HG03025 (cell line): ENCODE measurements around the gene FUT1.
"Not testable (repeated sequence)": the region's sequence is repeated elsewhere in the genome, so short reads cannot be mapped to it uniquely, and the experiment has no call there.

Experiments
- ATAC-seq: cut with Tn5 transposase; IDR thresholded peaks from one replicate; pipeline ENCODE4 v1.9.1; 2021; ENCODE audit warnings: mild to moderate bottlenecking, moderate library complexity; ENCODE audit not compliant: unreplicated experiment, low FRiP score

Gene FUT1

DNA sequence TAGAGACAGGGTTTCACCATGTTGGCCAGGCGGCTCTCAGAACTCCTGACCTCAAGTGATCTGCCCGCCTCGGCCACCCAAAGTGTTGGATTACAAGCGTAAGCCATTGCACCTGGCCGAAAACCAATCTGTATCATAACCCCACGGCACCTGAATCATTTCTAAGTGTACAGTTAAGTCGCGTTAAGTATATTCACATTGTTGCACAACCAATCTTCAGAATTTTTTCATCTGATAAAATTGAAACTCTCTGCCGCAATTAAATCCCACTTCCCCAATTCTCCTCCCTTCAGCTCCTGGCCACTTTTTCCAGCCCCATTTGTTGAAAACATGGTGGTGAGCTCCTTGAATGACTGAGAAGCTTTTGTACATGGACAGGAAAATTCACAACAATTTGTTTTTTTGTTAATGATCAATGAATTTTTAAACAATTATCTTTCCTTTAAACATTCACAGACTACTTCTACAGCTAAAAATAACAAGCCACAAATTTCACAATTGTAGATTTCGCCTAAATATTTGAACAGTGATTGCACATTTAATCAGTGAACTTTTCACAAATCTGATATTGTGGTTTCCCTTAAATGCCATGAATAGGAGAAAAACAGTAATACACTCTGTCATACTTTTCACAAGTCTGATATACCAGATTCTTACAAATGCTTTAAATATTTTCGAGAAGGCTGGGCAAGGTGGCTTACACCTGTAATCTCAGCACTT lies 16.7 kb upstream of the FUT1 start:
- no peak for ATAC-seq

DNA sequence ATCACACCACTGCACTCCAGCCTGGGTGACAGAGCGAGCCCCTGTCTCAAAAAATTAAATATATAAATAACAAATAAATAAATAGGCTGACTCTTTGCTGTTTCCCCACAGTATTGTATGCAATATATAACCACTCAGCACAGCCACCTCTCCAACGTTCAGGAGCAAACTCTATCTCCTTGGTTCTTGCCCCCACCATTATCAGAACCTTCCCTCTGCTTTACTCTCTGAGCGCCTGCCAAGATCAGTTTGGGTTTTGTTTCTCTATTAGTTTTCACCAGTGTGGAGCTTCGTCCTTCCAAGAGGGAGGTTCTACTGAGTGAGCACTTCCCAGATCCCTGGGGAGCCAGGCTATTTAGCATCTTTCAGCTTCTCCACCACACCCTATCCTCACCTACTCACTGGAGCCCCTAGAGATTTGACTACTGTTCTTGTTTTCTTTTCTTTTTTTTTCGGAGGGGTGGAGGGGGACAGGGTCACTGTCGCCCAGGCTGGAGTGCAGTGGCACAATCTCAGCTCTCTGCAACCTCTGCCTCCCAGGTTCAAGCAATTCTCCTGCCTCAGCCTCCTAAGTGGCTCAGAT lies 15.8 kb upstream of the FUT1 start:
- not testable (repeated sequence) for ATAC-seq

DNA sequence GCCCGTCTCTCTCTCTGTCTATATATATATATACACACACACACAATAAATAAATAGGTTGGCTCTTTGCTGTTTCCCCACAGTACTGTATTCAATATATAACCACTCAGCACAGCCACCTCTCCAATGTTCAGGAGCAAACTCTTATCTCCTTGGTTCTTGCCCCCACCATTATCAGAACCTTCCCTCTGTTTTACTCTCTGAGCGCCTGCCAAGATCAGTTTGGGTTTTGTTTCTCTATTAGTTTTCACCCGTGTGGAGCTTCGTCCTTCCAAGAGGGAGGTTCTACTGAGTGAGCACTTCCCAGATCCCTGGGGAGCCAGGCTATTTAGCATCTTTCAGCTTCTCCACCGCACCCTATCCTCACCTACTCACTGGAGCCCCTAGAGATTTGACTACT lies 13.4 kb upstream of the FUT1 start:
- ATAC-seq = not testable (repeated sequence)

DNA sequence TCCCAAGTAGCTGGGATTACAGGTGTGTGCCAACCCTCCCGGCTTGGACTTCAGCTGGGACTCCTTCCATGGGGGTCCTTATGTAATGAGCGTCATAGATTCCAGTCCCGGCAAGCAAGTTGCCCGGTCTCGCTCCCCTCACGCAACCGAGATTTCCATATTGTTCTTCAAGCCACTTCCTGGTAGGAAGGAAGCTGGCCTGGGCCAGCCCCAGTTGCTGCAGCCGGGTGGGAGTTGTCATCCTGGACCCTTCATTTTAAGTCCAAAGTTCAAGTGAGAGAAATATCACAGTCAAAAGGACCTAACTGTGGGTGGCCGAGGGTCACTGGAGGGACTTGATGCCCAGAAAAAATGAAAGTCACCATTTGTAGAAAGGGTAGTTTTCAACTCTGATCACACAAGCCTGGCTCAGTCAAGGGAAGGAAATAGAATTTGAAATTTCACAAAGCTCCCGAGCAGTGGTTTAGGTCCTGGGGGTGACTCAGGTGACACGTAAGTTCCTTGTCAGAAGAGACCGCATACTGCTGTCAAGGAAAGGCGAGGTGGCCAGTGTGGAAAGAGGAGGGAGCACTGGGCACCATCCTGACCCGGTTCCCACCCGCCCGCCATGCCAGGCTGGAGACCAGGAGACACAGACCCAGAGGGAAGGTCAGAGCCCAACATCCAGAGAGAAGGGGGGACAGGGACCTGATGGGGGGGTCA lies 8.2 kb upstream of the FUT1 start:
- ATAC-seq = no peak

DNA sequence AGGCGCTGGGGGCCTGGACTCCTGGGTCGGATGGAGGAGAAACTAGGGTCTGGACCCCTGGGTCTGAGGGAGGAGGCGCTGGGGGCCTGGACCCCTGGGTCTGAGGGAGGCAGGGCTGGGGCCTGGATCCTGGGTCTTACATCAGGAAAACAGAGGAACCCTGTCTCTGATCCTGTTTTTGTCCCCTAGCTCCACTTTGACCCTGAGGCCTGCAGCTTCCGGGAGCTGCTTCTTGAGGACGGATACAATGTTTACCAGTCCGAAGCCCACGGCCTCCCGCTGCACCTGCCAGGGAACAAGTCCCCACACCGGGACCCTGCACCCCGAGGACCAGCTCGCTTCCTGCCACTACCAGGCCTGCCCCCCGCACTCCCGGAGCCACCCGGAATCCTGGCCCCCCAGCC lies 5.3 kb upstream of the FUT1 start:
- no peak for ATAC-seq

DNA sequence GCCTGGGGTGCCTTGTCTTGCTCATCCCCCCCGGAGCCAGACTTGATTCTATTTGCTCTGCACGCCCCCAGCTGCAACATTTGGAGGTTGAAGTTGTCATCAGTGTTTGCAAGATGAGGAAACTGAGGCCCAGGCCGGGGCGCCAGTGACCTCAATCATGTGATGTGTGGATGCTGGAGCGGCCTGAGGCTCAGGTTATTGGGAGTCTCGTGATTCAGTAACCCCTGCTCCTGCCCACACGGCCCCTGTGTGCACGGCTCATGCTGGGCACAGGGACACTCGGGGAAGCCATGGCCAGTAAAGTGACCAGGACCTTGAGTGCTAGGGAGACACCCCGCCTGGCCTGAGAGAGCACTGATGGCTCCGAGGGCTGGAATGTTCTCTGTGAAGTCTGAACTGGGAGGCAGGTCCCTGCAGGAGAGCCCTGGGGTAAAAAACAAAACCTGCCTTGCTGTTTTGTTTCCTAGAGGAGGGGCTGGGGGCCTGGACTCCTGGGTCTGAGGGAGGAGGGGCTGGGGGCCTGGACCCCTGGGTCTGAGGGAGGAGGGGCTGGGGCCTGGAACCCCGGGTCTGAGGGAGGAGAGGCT lies 4.7 kb upstream of the FUT1 start:
- ATAC-seq = no peak

DNA sequence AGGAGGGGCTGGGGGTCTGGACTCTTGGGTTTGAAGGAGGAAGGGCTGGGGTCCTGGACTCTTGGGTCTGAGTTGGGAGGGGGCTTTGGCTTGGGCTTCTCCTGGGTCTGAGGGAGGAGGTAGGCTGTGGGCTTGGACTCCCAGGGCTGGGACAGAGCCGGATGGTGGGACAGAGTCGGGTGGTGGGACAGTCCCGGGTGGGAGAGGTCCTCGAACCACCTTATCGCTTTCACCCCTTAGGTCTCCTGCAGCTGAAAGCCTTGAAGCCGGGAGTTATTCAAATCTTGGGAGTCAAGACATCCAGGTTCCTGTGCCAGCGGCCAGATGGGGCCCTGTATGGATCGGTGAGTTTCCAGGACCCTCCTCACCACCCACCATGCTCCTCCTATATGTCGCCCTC lies 4.2 kb upstream of the FUT1 start:
- no peak for ATAC-seq

DNA sequence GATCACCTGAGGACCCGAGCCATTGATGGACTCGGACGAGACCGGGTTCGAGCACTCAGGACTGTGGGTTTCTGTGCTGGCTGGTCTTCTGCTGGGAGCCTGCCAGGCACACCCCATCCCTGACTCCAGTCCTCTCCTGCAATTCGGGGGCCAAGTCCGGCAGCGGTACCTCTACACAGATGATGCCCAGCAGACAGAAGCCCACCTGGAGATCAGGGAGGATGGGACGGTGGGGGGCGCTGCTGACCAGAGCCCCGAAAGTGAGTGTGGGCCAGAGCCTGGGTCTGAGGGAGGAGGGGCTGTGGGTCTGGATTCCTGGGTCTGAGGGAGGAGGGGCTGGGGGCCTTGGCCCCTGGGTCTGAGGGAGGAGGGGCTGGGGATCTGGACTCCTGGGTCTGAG lies 3.8 kb upstream of the FUT1 start:
- no peak for ATAC-seq

DNA sequence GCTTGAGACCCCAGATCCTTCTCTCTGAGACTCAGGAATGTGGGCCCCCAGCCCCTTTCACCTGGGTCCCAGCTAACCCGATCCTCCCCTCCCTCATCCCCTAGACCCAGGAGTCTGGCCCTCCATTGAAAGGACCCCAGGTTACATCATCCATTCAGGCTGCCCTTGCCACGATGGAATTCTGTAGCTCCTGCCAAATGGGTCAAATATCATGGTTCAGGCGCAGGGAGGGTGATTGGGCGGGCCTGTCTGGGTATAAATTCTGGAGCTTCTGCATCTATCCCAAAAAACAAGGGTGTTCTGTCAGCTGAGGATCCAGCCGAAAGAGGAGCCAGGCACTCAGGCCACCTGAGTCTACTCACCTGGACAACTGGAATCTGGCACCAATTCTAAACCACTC lies 3.3 kb upstream of the FUT1 start:
- no peak for ATAC-seq

DNA sequence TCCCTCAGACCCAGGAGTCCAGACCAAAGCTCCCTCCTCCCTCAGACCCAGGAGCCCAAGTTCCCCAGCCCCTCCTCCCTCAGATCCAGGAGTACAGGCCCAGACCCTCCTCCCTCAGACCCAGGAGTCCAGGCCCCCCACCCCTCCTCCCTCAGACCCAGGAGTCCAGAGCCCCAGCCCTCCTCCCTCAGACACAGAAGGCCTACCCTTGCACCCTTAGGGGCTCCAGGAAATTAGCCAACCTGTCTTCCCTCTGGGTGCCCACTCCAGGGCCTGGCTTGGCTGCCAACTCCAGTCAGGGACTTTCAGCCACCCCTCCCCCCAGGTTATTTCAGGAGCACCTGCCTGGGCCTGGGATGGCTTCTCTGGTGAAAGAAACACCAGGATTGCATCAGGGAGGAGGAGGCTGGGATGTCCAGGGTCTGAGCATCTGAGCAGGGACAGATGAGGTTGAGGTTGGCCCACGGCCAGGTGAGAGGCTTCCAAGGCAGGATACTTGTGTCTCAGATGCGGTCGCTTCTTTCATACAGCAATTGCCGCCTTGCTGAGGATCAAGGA lies 2.7 kb upstream of the FUT1 start, which contains the start of gene FGF21:
Gene FGF21, plus strand, starts transcription at position 441 of the 558 bp plus-strand sequence. CDS start 713 bp downstream, outside the sequence.
- ATAC-seq = no peak

DNA sequence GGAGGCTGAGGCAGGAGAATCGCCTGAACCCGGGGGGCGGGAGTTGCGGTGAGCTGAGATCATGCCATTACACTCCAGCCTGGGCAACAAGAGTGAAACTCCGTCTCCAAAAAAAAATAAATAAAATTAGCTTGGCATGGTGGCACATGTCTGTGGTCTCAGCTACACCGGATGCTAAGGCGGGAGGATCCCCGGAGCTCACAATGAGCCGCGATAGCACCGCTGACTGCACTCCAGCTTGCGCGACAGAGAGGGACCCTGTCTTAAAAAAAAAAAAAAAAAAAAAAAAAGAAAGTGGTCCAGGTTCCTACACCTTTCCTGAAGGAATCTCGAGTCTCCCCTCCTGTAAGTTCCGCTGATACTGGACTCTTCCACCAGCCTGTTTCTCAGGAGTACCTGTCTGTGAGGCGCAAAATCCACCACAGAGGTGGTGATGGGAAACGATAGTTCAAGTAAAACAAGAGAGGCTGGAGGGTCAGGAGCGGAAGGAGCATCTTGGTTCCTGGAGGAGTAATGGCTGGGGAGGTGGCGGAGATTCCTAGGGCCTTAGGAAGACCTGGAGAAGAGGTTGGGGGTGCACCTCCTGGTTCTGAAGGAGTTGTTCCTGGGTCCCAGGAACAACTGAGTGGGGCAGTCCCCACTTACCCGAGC lies 471 bp downstream of the FUT1 start:
- ATAC-seq = no peak

DNA sequence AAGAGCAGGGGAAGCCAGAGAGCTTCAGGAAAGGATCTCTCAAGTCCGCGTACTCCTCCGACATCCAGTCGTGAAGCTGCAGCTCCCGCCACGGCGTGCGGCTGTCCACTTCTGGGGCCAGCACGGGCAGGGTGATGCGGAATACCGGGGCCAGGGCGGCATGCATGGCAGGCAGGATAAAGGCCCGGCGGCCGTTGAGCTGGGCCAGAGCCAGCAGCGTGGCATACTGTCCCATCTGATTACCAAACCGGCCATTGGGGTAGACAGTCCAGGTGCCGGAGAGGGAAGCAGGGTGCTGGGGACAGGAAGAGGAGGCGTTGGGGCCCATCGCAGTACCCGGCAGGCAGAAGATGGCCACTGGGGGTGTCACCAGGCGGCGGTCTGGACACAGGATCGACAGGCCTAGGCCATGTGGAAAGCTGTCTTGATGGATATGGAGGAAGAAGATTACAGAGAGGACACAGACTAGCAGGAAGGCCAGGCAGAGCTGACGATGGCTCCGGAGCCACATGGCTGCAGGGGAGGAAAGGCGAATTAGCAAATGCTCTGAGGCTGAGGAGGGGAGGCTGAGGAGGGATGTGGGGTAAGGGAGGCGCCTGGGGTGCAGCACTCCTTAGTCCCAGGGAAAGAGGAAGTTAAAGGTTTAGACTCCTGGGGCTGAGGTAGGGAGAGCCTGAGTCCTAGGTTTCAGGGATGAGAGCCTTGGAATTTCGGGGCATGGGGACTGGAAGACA lies 1.5 kb downstream of the FUT1 start:
- no peak for ATAC-seq

DNA sequence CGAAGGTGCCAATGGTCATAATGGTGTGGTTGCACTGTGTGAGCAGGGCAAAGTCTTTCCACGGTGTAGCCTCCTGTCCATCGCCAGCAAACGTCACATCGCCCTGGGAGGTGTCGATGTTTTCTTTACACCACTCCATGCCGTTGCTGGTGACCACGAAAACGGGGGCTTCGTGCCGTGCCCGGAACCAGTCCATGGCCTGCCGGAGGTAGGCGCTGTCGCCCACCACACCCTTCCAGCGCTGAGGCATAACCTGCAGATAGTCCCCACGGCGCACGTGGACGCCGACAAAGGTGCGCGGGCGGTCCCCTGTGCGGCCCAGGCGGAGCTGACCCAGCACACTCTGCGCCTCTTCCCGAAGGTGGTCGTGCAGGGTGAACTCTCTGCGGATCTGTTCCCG lies 2.1 kb downstream of the FUT1 start:
- no peak for ATAC-seq

DNA sequence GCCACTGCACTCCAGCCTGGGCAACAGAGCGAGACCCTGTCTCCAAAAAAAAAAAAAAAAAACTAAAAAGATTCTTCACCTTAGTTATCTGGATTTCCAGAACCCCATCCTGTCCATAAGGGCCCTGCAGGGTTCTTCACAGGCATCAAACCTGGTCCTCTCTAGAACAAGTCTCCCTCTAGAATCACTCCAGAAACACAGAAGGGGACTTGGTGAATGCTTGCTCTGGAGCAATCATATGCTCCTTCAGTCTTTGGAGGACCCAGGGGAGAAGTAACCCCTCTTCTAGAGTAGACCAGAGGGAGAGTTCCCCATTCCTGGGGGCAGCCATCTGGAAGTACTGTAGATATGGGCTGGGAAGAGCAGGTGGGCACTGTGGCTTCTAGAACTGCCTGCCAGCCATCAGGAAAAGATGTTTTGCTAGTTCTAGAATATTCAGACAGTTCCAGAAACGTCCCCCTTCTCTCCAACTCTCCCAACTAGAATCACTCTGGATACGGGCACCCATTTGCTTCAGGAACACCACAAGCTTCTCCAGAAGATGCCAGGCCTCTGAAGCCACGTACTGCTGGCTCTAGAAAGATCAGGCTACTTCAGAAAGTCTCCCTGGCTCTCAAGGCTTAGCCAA lies 2.8 kb downstream of the FUT1 start:
- ATAC-seq = no peak

DNA sequence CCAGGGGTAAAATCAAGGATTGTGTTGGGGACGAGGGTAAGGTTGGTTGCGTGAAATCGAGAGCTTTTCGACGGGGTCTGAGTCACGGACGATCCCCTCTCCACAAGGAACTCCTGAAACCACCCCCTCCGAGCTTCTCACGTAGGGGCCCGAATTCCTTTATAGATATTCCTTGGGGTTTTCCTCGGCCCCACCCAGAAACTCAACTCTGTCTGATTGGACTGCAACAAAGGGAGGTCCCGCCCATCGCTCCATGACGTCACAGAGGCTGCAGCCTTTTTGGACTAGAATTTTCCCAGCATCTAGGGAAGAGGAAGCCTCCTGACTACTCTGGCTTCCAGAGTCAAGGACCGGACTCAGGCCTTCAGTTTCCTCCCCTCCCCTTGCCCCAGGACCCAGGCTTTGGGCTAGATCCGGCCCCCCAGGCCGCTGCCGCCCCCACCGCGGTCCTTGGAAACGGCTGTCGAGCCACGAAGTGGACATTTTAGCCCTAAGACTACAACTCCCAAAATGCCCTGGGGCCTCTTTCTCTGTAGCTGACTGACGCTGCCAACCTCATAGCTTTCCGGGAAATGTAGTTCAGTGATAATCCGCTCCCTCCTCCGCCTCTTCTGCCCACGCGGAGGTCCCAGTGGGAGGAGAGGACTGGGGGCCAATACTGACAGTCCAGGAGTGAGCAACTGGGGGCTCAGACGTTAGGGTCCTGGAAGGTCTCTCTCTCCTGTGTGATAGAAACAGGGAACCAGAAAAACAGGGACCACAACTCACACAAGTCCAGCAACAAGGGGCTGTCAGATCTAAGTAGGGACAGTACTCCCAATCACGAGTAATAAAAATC lies 5.5 kb downstream of the FUT1 start, which contains the start of gene IZUMO1:
Gene IZUMO1, minus strand, starts transcription at position 172 of the 838 bp plus-strand sequence. CDS start 1,050 bp downstream, outside the sequence.
- no peak for ATAC-seq

DNA sequence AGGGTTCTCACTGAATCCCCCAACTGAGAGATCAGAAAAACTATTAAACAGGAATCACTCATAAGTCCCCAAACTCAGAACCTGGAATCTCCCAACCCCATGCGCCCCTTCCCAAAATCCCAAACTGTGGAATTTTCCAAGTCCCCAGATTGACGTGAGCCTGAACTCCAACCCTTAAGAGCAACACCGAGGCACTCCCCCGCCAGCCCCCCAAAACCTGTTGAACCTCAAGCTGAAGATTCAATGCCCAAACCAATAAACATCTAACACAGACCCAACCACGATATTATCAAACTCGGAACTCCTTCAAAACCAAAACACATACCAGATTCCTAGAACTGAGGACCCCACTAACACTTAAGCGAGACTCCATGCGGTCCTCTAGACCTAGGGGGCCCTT lies 6.3 kb downstream of the FUT1 start:
- ATAC-seq = no peak

DNA sequence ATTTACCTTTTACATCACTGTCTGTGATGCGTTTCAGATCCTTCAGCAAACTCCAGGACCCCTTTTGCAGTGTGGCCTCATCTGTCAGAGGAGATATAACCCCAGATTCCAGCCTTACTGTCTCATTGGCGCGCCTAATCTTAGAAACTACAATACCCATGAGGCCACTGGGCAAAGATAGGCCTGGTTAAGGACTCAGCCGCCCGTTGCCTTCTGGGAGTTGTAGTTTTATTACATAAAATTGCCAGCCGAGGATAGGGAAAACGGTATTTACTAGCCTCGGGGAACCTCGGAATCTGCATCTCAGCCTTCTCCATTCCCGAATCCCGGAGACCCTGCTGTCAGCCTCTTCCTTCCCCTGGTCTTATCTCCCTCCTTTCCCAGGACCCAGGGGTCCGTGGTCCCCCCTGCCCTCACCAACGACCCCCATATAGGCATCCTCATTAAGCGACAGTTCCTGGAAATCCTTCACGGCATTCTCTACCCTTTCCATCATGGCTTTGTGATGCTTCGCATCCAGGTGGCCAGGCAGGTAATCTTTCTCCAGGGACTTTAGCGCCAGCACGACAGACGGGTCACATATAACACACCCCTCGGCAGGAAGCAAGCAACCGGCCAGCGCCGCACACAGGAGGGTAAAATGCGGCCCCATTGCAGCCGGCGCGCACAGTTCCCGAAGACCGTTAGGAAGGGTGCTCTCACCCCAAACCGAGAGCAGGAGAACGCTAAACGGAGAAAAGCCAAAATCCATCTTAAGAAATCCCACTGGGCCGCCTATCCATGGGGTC lies 7.0 kb downstream of the FUT1 start:
- ATAC-seq = no peak

DNA sequence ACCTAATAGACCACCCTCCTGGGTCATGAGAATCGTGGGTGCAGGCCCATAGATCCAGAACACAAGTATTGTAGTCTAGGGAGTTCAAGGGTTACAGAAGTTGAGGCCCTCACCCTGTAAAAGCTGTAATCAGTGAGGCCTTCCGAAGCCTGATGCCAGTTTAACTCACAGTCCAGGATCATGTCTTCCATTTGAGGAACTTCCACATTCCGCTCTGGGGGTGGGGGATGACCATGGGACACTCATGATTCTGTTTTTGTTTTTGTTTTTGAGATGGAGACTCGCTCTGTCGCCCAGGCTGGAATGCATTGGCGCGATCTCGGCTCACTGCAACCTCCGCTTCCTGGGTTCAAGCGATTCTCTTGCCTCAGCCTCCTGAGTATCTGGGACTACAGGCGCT lies 10.3 kb downstream of the FUT1 start:
- ATAC-seq = no peak
